ENCODE data around the gene CHN2.

- TF ChIP-seq, protein P1, sequence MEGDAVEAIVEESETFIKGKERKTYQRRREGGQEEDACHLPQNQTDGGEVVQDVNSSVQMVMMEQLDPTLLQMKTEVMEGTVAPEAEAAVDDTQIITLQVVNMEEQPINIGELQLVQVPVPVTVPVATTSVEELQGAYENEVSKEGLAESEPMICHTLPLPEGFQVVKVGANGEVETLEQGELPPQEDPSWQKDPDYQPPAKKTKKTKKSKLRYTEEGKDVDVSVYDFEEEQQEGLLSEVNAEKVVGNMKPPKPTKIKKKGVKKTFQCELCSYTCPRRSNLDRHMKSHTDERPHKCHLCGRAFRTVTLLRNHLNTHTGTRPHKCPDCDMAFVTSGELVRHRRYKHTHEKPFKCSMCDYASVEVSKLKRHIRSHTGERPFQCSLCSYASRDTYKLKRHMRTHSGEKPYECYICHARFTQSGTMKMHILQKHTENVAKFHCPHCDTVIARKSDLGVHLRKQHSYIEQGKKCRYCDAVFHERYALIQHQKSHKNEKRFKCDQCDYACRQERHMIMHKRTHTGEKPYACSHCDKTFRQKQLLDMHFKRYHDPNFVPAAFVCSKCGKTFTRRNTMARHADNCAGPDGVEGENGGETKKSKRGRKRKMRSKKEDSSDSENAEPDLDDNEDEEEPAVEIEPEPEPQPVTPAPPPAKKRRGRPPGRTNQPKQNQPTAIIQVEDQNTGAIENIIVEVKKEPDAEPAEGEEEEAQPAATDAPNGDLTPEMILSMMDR (IDR thresholded peaks at IDR 0.05) = no peak
- TF ChIP-seq, protein P2, sequence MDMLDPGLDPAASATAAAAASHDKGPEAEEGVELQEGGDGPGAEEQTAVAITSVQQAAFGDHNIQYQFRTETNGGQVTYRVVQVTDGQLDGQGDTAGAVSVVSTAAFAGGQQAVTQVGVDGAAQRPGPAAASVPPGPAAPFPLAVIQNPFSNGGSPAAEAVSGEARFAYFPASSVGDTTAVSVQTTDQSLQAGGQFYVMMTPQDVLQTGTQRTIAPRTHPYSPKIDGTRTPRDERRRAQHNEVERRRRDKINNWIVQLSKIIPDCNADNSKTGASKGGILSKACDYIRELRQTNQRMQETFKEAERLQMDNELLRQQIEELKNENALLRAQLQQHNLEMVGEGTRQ (IDR thresholded peaks at IDR 0.05; ENCODE audit: borderline replicate concordance, low read depth, low read length) = no peak
- no peak for TF ChIP-seq POLR2AphosphoS5 (IDR thresholded peaks at IDR 0.05; ENCODE audit: low read depth, low read length)
These were observed 35.7 kb upstream of the CHN2 start for GRCh38 chr7:29158795-29159423.
